WERI-Rb-1 (cell line): ENCODE measurements around the gene MGAT5.

Experiments used
- DNase-seq: peaks from one replicate; pipeline ENCODE4 v3.0.0-alpha.2; 2020
- H3K27ac ChIP-seq: fragments of 250-450 bp; sonication (Bioruptor Pico); 2 replicates; pipeline ENCODE4 v1.5.1; 2020; ENCODE audit warnings: mild to moderate bottlenecking, moderate library complexity
- H3K27me3 ChIP-seq: fragments of 250-450 bp; sonication (Bioruptor Pico); 2 replicates; pipeline ENCODE4 v1.5.1; 2021; ENCODE audit warnings: mild to moderate bottlenecking, low read depth, moderate library complexity; ENCODE audit not compliant: insufficient read depth, severe bottlenecking
- H3K36me3 ChIP-seq: fragments of 250-450 bp; sonication (Bioruptor Pico); 2 replicates; pipeline ENCODE4 v1.5.1; 2020; ENCODE audit warnings: mild to moderate bottlenecking, moderate library complexity
- H3K4me3 ChIP-seq: 2 replicates; pipeline ENCODE4 v1.5.1; 2011; ENCODE audit warnings: low read depth, mild to moderate bottlenecking, control low read depth, low read length
- H3K9me3 ChIP-seq: fragments of 250-450 bp; sonication (Bioruptor Pico); 2 replicates; pipeline ENCODE4 v1.5.1; 2021; ENCODE audit warnings: mild to moderate bottlenecking, moderate library complexity; ENCODE audit not compliant: severe bottlenecking
- CTCF ChIP-seq: IDR thresholded peaks from 2 replicates; pipeline ENCODE4 v1.5.1; 2011; ENCODE audit warnings: low read depth, mild to moderate bottlenecking, control low read depth, inconsistent platforms, low read length

The MGAT5 gene

DNA sequence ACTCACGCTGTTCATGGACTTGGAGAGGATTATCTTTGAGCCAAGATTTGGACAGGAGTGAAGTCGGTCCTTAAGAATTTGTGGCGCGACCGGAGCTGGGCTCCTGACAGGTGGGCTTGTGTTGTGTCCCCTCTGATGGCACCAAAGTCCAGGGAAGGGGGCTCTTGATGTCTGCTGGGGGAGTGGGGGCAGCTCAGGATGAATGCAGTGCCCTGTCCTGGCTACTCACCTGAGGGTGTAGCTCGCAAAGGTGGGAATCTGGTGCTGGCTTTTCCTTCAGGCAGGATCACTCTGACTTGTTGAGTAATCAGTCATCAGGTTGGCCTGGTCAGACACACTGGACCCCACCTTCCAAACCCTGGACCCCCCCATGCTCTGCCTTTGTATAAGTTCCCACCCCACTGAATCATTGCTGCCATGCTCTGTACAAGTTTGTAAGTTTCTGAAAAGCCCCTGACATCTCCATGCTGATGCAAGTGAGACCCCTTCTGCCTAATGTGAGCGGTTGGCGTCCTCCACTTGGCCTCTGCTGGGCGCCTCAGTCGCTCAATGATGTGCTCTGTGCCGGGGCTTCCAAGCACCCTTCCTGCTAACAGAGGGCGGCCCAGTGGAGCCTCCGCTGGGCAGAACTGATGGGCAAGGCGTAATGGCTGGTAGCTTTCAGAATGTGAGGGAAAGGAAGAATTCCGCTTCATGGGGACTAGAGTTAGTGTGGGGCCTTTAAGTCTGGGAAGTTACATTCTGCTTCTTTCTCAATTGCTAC, 196.1 kb downstream of the MGAT5 start:
- DNase-seq: no peak
- no peak overlapping the region for H3K27ac ChIP-seq
- no peaks in the 10 kb centered on the region for H3K9me3 ChIP-seq
- no peak overlapping the region for H3K4me3 ChIP-seq
- peaks cover 18% of the 10 kb centered on the region for H3K36me3 ChIP-seq
- no peak for TF ChIP-seq CTCF
- no peaks in the 10 kb centered on the region for H3K27me3 ChIP-seq

DNA sequence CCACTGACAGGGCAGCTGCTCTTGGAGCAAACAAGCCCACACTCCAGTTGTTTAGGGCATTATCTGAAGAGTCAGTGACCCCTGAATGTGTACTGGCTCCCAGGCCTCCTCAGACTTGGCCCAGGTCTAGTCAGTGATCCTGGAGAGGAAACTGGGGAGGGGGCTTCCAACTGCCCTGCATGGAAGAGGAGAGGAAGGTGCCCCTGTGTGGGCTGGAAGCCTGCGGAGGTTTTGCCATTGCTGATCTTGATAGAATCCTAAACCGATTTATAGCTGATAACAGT, 197.4 kb downstream of the MGAT5 start:
- no peak overlapping the region for H3K4me3 ChIP-seq
- H3K36me3 ChIP-seq: peaks cover 16% of the 10 kb centered on the region
- no peak overlapping the region for H3K27ac ChIP-seq
- no peaks in the 10 kb centered on the region for H3K9me3 ChIP-seq
- no peak for TF ChIP-seq CTCF
- DNase-seq: no peak
- no peaks in the 10 kb centered on the region for H3K27me3 ChIP-seq

GRCh38 chr2:134452042-134452733, 198.3 kb downstream of the MGAT5 start:
- TF ChIP-seq CTCF: no peak
- H3K9me3 ChIP-seq: no peaks in the 10 kb centered on the region
- H3K27me3 ChIP-seq: no peaks in the 10 kb centered on the region
- H3K27ac ChIP-seq: no peak overlapping the region
- no peak overlapping the region for H3K4me3 ChIP-seq
- peaks cover 14% of the 10 kb centered on the region for H3K36me3 ChIP-seq
- DNase-seq: no peak

- Histone ChIP-seq H3K9me3 (no peaks in the 10 kb centered on the region), H3K27ac (no peak overlapping the region), H3K4me3 (no peak overlapping the region), H3K36me3 (peaks cover 12% of the 10 kb centered on the region), H3K27me3 (no peaks in the 10 kb centered on the region)
- no peak for TF ChIP-seq CTCF
- no peak for DNase-seq
These were observed 199.6 kb downstream of the MGAT5 start for GRCh38 chr2:134453476-134453875.

GRCh38 chr2:134453973-134454372, 200.1 kb downstream of the MGAT5 start:
- Histone ChIP-seq H3K4me3 (no peak overlapping the region), H3K9me3 (no peaks in the 10 kb centered on the region), H3K36me3 (peaks cover 12% of the 10 kb centered on the region), H3K27ac (no peak overlapping the region), H3K27me3 (no peaks in the 10 kb centered on the region)
- no peak for DNase-seq
- no peak for TF ChIP-seq CTCF
